A673 (cell line): ENCODE results near the gene HEPHL1. TPM values are rescaled to one million over a fixed set of nuclear protein-coding genes. Genes with fewer than 3 reads are reported as not detected.

Experiments used
- BruUV-seq: library from RNA; stranded (reverse); fragments of 400-500 nt; replicated peaks from 2 replicates; lab custom pipeline; 2021; lab: Mats Ljungman, UMichigan
- CTCF ChIA-PET: fragments of 300-600 bp; sonication (Branson Sonifier 250); formaldehyde crosslinking; loops from one replicate; lab custom pipeline; 2022; ENCODE audit warnings: antibody characterized with exemption; lab: Charles Lee
- POLR2A ChIA-PET: fragments of 300-600 bp; sonication (Branson Sonifier 250); formaldehyde crosslinking; loops from one replicate; lab custom pipeline; 2022; ENCODE audit warnings: antibody characterized with exemption; ENCODE audit not compliant: low non-redundant PET; lab: Charles Lee
- DNase-seq: peaks from one replicate; pipeline ENCODE4 v3.0.0-alpha.2; 2015; ENCODE audit warnings: low spot score
- H3K27ac ChIP-seq: fragments of 200-600 bp; sonication (generic); 2 replicates; pipeline ENCODE4 v1.5.1; 2016; ENCODE audit warnings: mixed run types, low read depth, mild to moderate bottlenecking, mixed read lengths, antibody characterized with exemption, low read length; ENCODE audit not compliant: poor library complexity, severe bottlenecking
- H3K27me3 ChIP-seq: fragments of 200-600 bp; sonication (generic); replicated peaks from 2 replicates; pipeline ENCODE4 v1.6.1; 2017; ENCODE audit warnings: mixed run types, low read depth, mild to moderate bottlenecking, mixed read lengths, antibody characterized with exemption, low read length; ENCODE audit not compliant: insufficient read depth, poor library complexity
- H3K36me3 ChIP-seq: fragments of 200-600 bp; sonication (generic); 2 replicates; pipeline ENCODE4 v1.6.1; 2016; ENCODE audit warnings: mixed run types, mild to moderate bottlenecking, mixed read lengths, antibody characterized with exemption, low read length; ENCODE audit not compliant: insufficient read depth, poor library complexity, severe bottlenecking
- H3K4me1 ChIP-seq: fragments of 200-600 bp; sonication (generic); 2 replicates; pipeline ENCODE4 v1.6.1; 2017; ENCODE audit warnings: mixed run types, mild to moderate bottlenecking, mixed read lengths, antibody characterized with exemption, low read length; ENCODE audit not compliant: insufficient read depth, poor library complexity, severe bottlenecking
- H3K4me3 ChIP-seq: fragments of 200-600 bp; sonication (generic); 2 replicates; pipeline ENCODE4 v1.5.1; 2016; ENCODE audit warnings: low read depth, mixed run types, mild to moderate bottlenecking, mixed read lengths, low read length; ENCODE audit not compliant: poor library complexity, severe bottlenecking
- H3K9me3 ChIP-seq: fragments of 200-600 bp; sonication (generic); 2 replicates; pipeline ENCODE4 v1.6.1; 2016; ENCODE audit warnings: mixed run types, low read depth, mild to moderate bottlenecking, mixed read lengths, antibody characterized with exemption, low read length; ENCODE audit not compliant: poor library complexity, severe bottlenecking
- CTCF ChIP-seq: fragments of 300-800, 200-600 bp; sonication (generic); conservative IDR thresholded peaks from 2 replicates; pipeline ENCODE4 v1.5.1; 2017; ENCODE audit warnings: low read depth, mild to moderate bottlenecking, antibody characterized with exemption, low read length, moderate library complexity, mixed read lengths
- EZH2 ChIP-seq: fragments of 200-600 bp; sonication (generic); IDR thresholded peaks from 2 replicates; pipeline ENCODE4 v1.6.1; 2017; ENCODE audit warnings: borderline replicate concordance, low read depth, mild to moderate bottlenecking, mixed read lengths, antibody characterized with exemption, low read length; ENCODE audit not compliant: poor library complexity, severe bottlenecking
- intact Hi-C: fragments of 100-400 bp; cut with micrococcal nuclease; formaldehyde crosslinking; loops from one replicate; pipeline ENCODE4 v1.10.0; 2022; ENCODE audit not compliant: unreplicated experiment
- total RNA-seq: library from RNA; stranded (reverse); gene quantifications from 2 replicates; pipeline ENCODE4 v1.2.3, GENCODE V29; 2021

Gene HEPHL1
- total RNA-seq, 1 experiment from 2014 or later, result not detected

- H3K27me3 ChIP-seq, result peaks cover 45% of the 10 kb centered on the region
Measured at GRCh38 chr11:94066901-94067429, 45.8 kb downstream of the HEPHL1 start.

DNA sequence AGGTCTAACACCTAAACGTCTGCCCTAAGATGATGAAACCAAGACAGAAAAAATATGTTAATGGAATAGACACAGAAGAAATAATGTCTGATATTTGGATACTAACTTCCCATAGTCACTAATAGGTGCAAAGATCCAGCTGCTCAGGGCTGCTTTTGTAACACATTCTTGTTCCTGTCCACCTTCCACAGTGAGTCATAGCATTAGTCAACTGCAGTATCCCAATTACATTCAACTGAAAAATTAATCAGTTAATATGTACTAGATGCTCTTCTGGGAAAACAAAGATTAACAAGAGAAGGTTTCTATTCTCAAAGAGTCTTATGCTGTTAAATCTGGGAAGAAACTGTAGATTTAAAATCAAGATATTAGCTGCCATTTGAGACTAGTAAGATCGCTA lies 47.6 kb downstream of the HEPHL1 start:
- H3K27me3 ChIP-seq, result peaks cover 27% of the 10 kb centered on the region
- H3K27ac ChIP-seq, result no peak overlapping the region
- DNase-seq, result no peak
- ChIA-PET CTCF (no interaction called here), POLR2A (no interaction called here)
- no TSS peak for BruUV-seq
- no peak for TF ChIP-seq EZH2
- no peak for TF ChIP-seq CTCF
- H3K4me1 ChIP-seq, result no peaks in the 10 kb centered on the region
- H3K36me3 ChIP-seq, result no peaks in the 10 kb centered on the region
- H3K9me3 ChIP-seq, result no peaks in the 10 kb centered on the region
- H3K4me3 ChIP-seq, result no peak overlapping the region
- intact Hi-C loops, result no loop called here

More at GRCh38 chr11:94066901-94067429, 45.8 kb downstream of the HEPHL1 start:
- no peaks in the 10 kb centered on the region for H3K4me1 ChIP-seq
- no peak overlapping the region for H3K4me3 ChIP-seq
- no TSS peak for BruUV-seq
- H3K27ac ChIP-seq, result no peak overlapping the region
- H3K9me3 ChIP-seq, result no peaks in the 10 kb centered on the region
- intact Hi-C loops, result no loop called here
- DNase-seq, result no peak
- H3K36me3 ChIP-seq, result no peaks in the 10 kb centered on the region
- ChIA-PET CTCF (no interaction called here), POLR2A (no interaction called here)
- TF ChIP-seq EZH2, result no peak
- no peak for TF ChIP-seq CTCF

DNA sequence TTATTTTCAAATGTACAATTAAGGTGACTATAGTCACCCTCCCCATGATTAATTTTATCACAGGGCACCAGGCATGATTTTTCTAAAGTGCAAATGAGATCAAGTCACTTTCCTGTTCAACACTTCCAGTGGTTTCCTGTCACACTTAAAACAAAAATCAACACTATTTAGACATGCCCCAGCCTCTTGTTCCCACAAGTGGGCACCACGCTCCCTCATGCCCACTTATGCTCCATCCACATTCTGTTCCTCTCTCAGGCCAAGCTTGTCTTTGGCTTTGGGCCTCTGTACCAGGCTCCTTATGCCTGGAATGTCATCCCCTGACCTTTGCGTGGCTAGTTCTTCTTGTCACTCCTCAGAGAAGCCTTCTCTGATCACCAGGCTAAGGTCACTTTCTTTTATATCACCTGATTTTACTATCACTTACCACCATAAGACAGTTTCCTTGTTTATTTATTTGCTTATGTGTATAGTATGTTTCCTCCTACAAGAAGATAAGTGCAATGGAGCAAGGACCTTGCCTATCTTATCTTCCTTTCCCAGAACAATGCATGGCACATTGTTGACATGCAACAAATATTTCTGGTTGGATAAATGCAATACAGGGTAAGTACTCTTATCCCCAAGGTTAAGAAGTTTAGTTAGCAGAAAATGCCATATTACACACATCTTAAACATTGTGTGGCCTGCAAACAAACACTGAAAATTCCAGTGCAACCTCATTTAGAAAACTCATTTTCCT lies 56.6 kb downstream of the HEPHL1 start:
- ChIA-PET POLR2A (no interaction called here), CTCF (no interaction called here)
- no peak for DNase-seq
- intact Hi-C loops, result no loop called here
- Histone ChIP-seq H3K36me3 (no peaks in the 10 kb centered on the region), H3K27me3 (peaks cover 35% of the 10 kb centered on the region), H3K4me3 (no peak overlapping the region), H3K4me1 (no peaks in the 10 kb centered on the region), H3K9me3 (no peaks in the 10 kb centered on the region), H3K27ac (no peak overlapping the region)
- no peak for TF ChIP-seq CTCF
- no TSS peak for BruUV-seq
